Esophagus squamous epithelium (tissue), 5 donors: ENCODE data around the gene HPCAL4. TPM values are rescaled to one million over a fixed set of nuclear protein-coding genes. Genes with fewer than 3 reads are reported as not detected.

Experiments used
- DNase-seq: peaks from one replicate; lab custom pipeline; 2025; lab: John Stamatoyannopoulos, UW
- H3K27ac ChIP-seq, 4 donors: fragments of 200-600 bp; sonication (generic); one replicate each; pipeline ENCODE4 v1.5.1; 2016 to 2019; ENCODE audit warnings: mild to moderate bottlenecking in 1 of 4
- H3K27me3 ChIP-seq, 4 donors: fragments of 200-600 bp; sonication (generic); 1 replicate in 3 of 4; 2 replicates in 1 of 4; pipeline versions ENCODE4 v1.5.1 to v1.6.0; 2017 to 2021; ENCODE audit warnings: antibody characterized with exemption in 1 of 4
- H3K36me3 ChIP-seq, 3 donors: fragments of 200-600 bp; sonication (generic); one replicate each; pipeline ENCODE4 v1.5.1; 2016 to 2019
- H3K4me1 ChIP-seq, 3 donors: fragments of 200-600 bp; sonication (generic); one replicate each; pipeline ENCODE4 v1.5.1; 2017 to 2019
- H3K4me3 ChIP-seq, 4 donors: fragments of 200-600 bp; sonication (generic); 1 replicate in 3 of 4; 2 replicates in 1 of 4; pipeline ENCODE4 v1.5.1; 2016 to 2019; ENCODE audit warnings: mild to moderate bottlenecking in 2 of 4, moderate library complexity in 1 of 4
- H3K9me3 ChIP-seq, 3 donors: fragments of 200-600 bp; sonication (generic); one replicate each; pipeline ENCODE4 v1.5.1; 2016 to 2019
- CTCF ChIP-seq, 6 experiments: fragments of 450-650 bp in 4 of 6; fragments of 200-600 bp in 2 of 6; sonication (generic) in 2 of 6; IDR thresholded peaks; one replicate each; pipeline ENCODE4 v1.5.1; 2016 to 2019; ENCODE audit warnings: antibody characterized with exemption in 6 of 6, mild to moderate bottlenecking in 4 of 6, moderate library complexity in 4 of 6
- POLR2A ChIP-seq, 4 donors: fragments of 450-650 bp; IDR thresholded peaks; one replicate each; pipeline ENCODE4 v1.6.1; 2017; ENCODE audit warnings: antibody characterized with exemption in 4 of 4, mild to moderate bottlenecking in 4 of 4, moderate library complexity in 3 of 4
- WGBS, 2 donors: methylation state at CpG; one replicate each; pipeline ENCODE4 v1.1.5; 2018; 5-methylcytosine and 5-hydroxymethylcytosine counted together
- intact Hi-C: fragments of 100-400 bp; cut with DNase I; formaldehyde crosslinking; loops from one replicate; pipeline ENCODE4 v1.15.0; 2022
- total RNA-seq, 4 donors: library from RNA; depleted of rRNA; stranded (reverse); fragments of >200 nt; gene quantifications; one replicate each; pipeline ENCODE4 v1.1.0, GENCODE V29; 2016
- donor health status: DM: yes; HTN: yes; CAD: no.

HPCAL4 gene
- total RNA-seq, 4 donors from 2014 or later = 0.19 to 0.41 TPM; not detected in 2

GRCh38 chr1:39711104-39711965, 20.1 kb upstream of the HPCAL4 start:
- intact Hi-C loops = no loop called here
- Histone ChIP-seq H3K27me3 (peaks cover 0 to 44% (median 0%) of the 10 kb centered on the region in 4 donors), H3K36me3 (no peaks in the 10 kb centered on the region), H3K9me3 (no peaks in the 10 kb centered on the region), H3K4me3 (no peak overlapping the region), H3K4me1 (no peaks in the 10 kb centered on the region), H3K27ac (no peak overlapping the region)
- 72 to 73% methylated on average over 11 to 12 of the region's 12 CpGs for WGBS, 2 donors
- TF ChIP-seq CTCF (IDR thresholded peaks at IDR 0.05) = no peak
- TF ChIP-seq POLR2A (IDR thresholded peaks at IDR 0.05) = no peak
- no peak for DNase-seq

GRCh38 chr1:39707506-39707905, 16.3 kb upstream of the HPCAL4 start:
- Histone ChIP-seq H3K4me3 (no peak overlapping the region), H3K9me3 (no peaks in the 10 kb centered on the region), H3K36me3 (no peaks in the 10 kb centered on the region), H3K27me3 (peaks cover 0 to 19% (median 0%) of the 10 kb centered on the region in 4 donors), H3K27ac (peak overlapping the region in 2 of 4 donors; percentile 9 to 16), H3K4me1 (no peaks in the 10 kb centered on the region)
- no peak for DNase-seq
- no peak for TF ChIP-seq CTCF (IDR thresholded peaks at IDR 0.05)
- no peak for TF ChIP-seq POLR2A (IDR thresholded peaks at IDR 0.05)
- intact Hi-C loops = no loop called here
- 85 to 86% methylated on average over 4 of the region's 4 CpGs for WGBS, 2 donors

GRCh38 chr1:39704757-39705156, 13.5 kb upstream of the HPCAL4 start:
- Histone ChIP-seq H3K4me3 (no peak overlapping the region), H3K27ac (peak overlapping the region in 2 of 4 donors; percentile 7 to 48), H3K9me3 (no peaks in the 10 kb centered on the region), H3K4me1 (peaks cover 0 to 5% (median 0%) of the 10 kb centered on the region in 3 donors), H3K27me3 (peaks cover 0 to 13% (median 0%) of the 10 kb centered on the region in 4 donors), H3K36me3 (no peaks in the 10 kb centered on the region)
- DNase-seq = no peak
- intact Hi-C loops = no loop called here
- WGBS, 2 donors = 79 to 86% methylated on average over 1 of the region's 1 CpG
- no peak for TF ChIP-seq POLR2A (IDR thresholded peaks at IDR 0.05)
- no peak for TF ChIP-seq CTCF (IDR thresholded peaks at IDR 0.05)

GRCh38 chr1:39701049-39701439, 9.8 kb upstream of the HPCAL4 start:
- H3K4me3 ChIP-seq = peak overlapping the region in 1 of 4 donors; percentile 26
- no peaks in the 10 kb centered on the region for H3K9me3 ChIP-seq
- DNase-seq = no peak
- H3K27ac ChIP-seq = peak overlapping the region in 2 of 4 donors; percentile 61 to 70
- peaks cover 0 to 39% (median 0%) of the 10 kb centered on the region in 4 donors for H3K27me3 ChIP-seq
- H3K4me1 ChIP-seq = peaks cover 0 to 5% (median 0%) of the 10 kb centered on the region in 3 donors
- intact Hi-C loops = no loop called here
- WGBS, 2 donors = 16 to 26% methylated on average over 7 to 8 of the region's 12 CpGs
- no peaks in the 10 kb centered on the region for H3K36me3 ChIP-seq
- no peak for TF ChIP-seq POLR2A (IDR thresholded peaks at IDR 0.05)
- no peak for TF ChIP-seq CTCF (IDR thresholded peaks at IDR 0.05)

- Histone ChIP-seq H3K4me1 (peaks cover 0 to 5% (median 0%) of the 10 kb centered on the region in 3 donors), H3K36me3 (no peaks in the 10 kb centered on the region), H3K9me3 (no peaks in the 10 kb centered on the region), H3K4me3 (no peak overlapping the region), H3K27ac (no peak overlapping the region), H3K27me3 (peaks cover 0 to 46% (median 0%) of the 10 kb centered on the region in 4 donors)
- 66 to 85% methylated on average over 3 of the region's 3 CpGs for WGBS, 2 donors
- DNase-seq = no peak
- TF ChIP-seq POLR2A (IDR thresholded peaks at IDR 0.05) (no peak), CTCF (IDR thresholded peaks at IDR 0.05) (no peak)
- intact Hi-C loops = no loop called here
These were observed 9.1 kb upstream of the HPCAL4 start for GRCh38 chr1:39700348-39700747.
